Aorta (tissue), 5 donors: ENCODE data around the gene SCAF4. TPM values are rescaled to one million over a fixed set of nuclear protein-coding genes. Genes with fewer than 3 reads are reported as not detected.

Experiments
- ATAC-seq: fragments of 200-7000 bp; cut with Tn5 transposase; one replicate; pipeline ENCODE4 v1.9.1; 2022; ENCODE audit warnings: moderate library complexity; ENCODE audit not compliant: low FRiP score
- DNase-seq, 2 donors: peaks; one replicate each; pipeline ENCODE4 v3.0.0-alpha.2; 2020
- H3K27ac ChIP-seq, 2 donors: one replicate each; pipeline ENCODE4 v1.5.1; 2013; ENCODE audit warnings: low read length in 2 of 2, mild to moderate bottlenecking in 2 of 2, moderate library complexity in 2 of 2, control low read depth in 1 of 2, inconsistent platforms in 1 of 2, low read depth in 1 of 2
- H3K27me3 ChIP-seq, 2 donors: one replicate each; pipeline ENCODE4 v1.6.1; 2013; ENCODE audit warnings: control low read depth in 1 of 2, low read length in 1 of 2, mild to moderate bottlenecking in 1 of 2, moderate library complexity in 1 of 2; ENCODE audit not compliant: insufficient read depth in 2 of 2, control insufficient read depth in 1 of 2
- H3K36me3 ChIP-seq, 2 donors: one replicate each; pipeline ENCODE4 v1.6.1; 2013; ENCODE audit warnings: control low read depth in 1 of 2, low read length in 1 of 2, mild to moderate bottlenecking in 1 of 2; ENCODE audit not compliant: insufficient read depth in 2 of 2, control insufficient read depth in 1 of 2
- H3K4me1 ChIP-seq, 2 donors: one replicate each; pipeline ENCODE4 v1.6.1; 2013; ENCODE audit warnings: low read length in 2 of 2, control low read depth in 1 of 2, mild to moderate bottlenecking in 1 of 2, moderate library complexity in 1 of 2; ENCODE audit not compliant: insufficient read depth in 2 of 2, control insufficient read depth in 1 of 2
- H3K4me3 ChIP-seq, 2 donors: one replicate each; pipeline ENCODE4 v1.5.1; 2013; ENCODE audit warnings: low read length in 2 of 2, control low read depth in 1 of 2, mild to moderate bottlenecking in 1 of 2
- H3K9me3 ChIP-seq: one replicate; pipeline ENCODE4 v1.6.1; 2013; ENCODE audit warnings: mild to moderate bottlenecking, low read length; ENCODE audit not compliant: control insufficient read depth
- WGBS, 2 donors: extraction: QIAGEN DNeasy Blood & Tissue Kit; methylation state at CpG; one replicate each; pipeline ENCODE4 v1.1.7; 2013; 5-methylcytosine and 5-hydroxymethylcytosine counted together
- intact Hi-C, 2 donors: fragments of 100-400 bp; cut with DNase I; formaldehyde crosslinking; loops; one replicate each; pipeline versions ENCODE4 v1.14.2 to v1.15.0; 2022
- polyA plus RNA-seq, 2 donors: library from polyadenylated mRNA; stranded (reverse); fragments of 200-250 nt; gene quantifications; one replicate each; pipeline ENCODE4 v1.2.3, GENCODE V29; 2013
- total RNA-seq, 2 donors: library from RNA; stranded (reverse); fragmentation: NEBNext Ultra II Directional; extraction: Animal tissue kit (Norgen Biotek cat#: 25700); gene quantifications; one replicate each; pipeline ENCODE4 v1.2.1, GENCODE V29; 2021
- donor health status: healthy with polysubstance abuse.
- donor health status: Bipolar disorder and iron deficiency.
- donor health status: DM: no; HTN: no; CAD: no.
- donor health status: DM: no; HTN: no; CAD: no.
- donor health status: DM: yes; HTN: yes; CAD: no.

Gene SCAF4
- total and polyA plus RNA-seq, 4 donors, result 5.3 to 33.9 (median 21.2) TPM

DNA sequence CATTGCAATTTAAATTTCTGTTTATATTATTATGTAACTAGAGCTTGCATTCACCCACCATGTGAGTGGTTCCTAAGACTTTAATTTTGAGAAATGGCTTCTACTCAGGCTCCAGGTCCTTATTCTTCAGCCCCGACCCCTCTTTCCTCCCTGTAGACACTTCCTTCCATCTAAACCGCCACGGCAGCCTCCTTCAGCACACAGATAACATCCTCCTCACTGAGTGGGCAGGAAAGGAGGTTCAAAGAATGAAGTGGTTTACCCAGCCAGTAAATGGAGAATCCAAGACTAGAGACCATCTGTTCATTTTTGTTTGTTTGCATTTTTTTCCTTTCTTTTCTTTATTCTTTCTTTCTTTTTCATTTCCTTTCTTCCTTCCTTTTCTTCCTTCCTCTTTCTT is 109.5 kb downstream of the SCAF4 start:
- no peak for ATAC-seq
- Histone ChIP-seq H3K4me3 (no peak overlapping the region), H3K27ac (no peak overlapping the region), H3K4me1 (no peaks in the 10 kb centered on the region), H3K9me3 (peaks cover 5% of the 10 kb centered on the region), H3K27me3 (no peaks in the 10 kb centered on the region), H3K36me3 (no peaks in the 10 kb centered on the region)
- DNase-seq, result no peak
- WGBS, 2 donors, result 64 to 83% methylated on average over 3 of the region's 3 CpGs
- intact Hi-C loops, result no loop called here

Other genes starting within 250 kb of the SCAF4 start
- 100 to 1,000 TPM; 167 to 176 TPM for gene SOD1, start 72.4 kb downstream of the SCAF4 start, total RNA-seq
- gene SOD1, start 72.4 kb downstream of the SCAF4 start, polyA plus RNA-seq, result 100 to 1,000 TPM; 329 to 479 TPM
- 1 to 10 TPM in 1 of 2 donors, under 1 TPM in 1; 0.45 to 5.2 TPM for gene HUNK, start 140.9 kb upstream of the SCAF4 start, total RNA-seq
- under 1 TPM in 1 of 2 donors, not detected in 1; 0.13 TPM for gene HUNK, start 140.9 kb upstream of the SCAF4 start, polyA plus RNA-seq